Measurements from ENCODE around the gene BCR. TPM values are rescaled to one million over a fixed set of nuclear protein-coding genes. Genes with fewer than 3 reads are reported as not detected.
A peak's percentile ranks its signal among the peaks of the same experiment; 100 is the strongest.
"Not testable (repeated sequence)": the region's sequence is repeated elsewhere in the genome, so short reads cannot be mapped to it uniquely, and the experiment has no call there.

BCR gene
- polyA plus RNA-seq (2011; rRNA removed) = 21.4 and 30.8 TPM in 2 replicates
- polyA minus RNA-seq (2011; rRNA and poly(A)+ RNA removed) = 65.2 and 111 TPM in 2 replicates

- Histone ChIP-seq H3K27me3 (ENCODE audit: control insufficient read depth, insufficient read depth, low read length) (no peaks in the 10 kb centered on the region), H3K4me3 (ENCODE audit: low read depth, low read length) (peak within 1 kb of the TSS; percentile 83), H3K27ac (ENCODE audit: low read depth, low read length) (no peak within 1 kb of the TSS), H3K9me3 (ENCODE audit: control insufficient read depth, insufficient read depth, low read length) (peaks cover 29% of the 10 kb centered on the region)
- no peak for DNase-seq (ENCODE audit: low read depth, low spot score)
- TF ChIP-seq CTCF (IDR thresholded peaks at IDR 0.05; ENCODE audit: low read depth, low read length) = peak; percentile 10; the same call in 1 of the 2 replicates
- POLR2A ChIA-PET = interaction anchor here (1.0 to 2.7 kb wide), 2 partner anchors 36 to 101 kb away, joined by 3 to 7 read pairs; partner anchors contain the start of gene RAB36
- CTCF ChIA-PET = interaction anchor here (4.1 to 11.3 kb wide), 3 partner anchors 98 to 110 kb away, joined by 23 to 178 read pairs (median 76); no protein-coding TSS in a partner anchor
Observed at GRCh38 chr22:23180301-23180892, at the start of gene BCR. Gene BCR, plus strand, starts transcription at chr22:23180509. Its CDS starts 452 bp downstream, at chr22:23180961.

GRCh38 chr22:23130697-23131096 lies 49.6 kb upstream of the BCR start:
- CTCF ChIA-PET = interaction anchor here (1.8 to 15.1 kb wide), 2 partner anchors 173 to 255 kb away, joined by 5 to 304 read pairs; no protein-coding TSS in a partner anchor
- POLR2A ChIA-PET = no interaction called here
- peaks cover 5% of the 10 kb centered on the region for H3K27me3 ChIP-seq (ENCODE audit: control insufficient read depth, insufficient read depth, low read length)
- H3K27ac ChIP-seq (ENCODE audit: low read depth, low read length) = no peak overlapping the region
- no peaks in the 10 kb centered on the region for H3K9me3 ChIP-seq (ENCODE audit: control insufficient read depth, insufficient read depth, low read length)
- no peak overlapping the region for H3K4me3 ChIP-seq (ENCODE audit: low read depth, low read length)
- DNase-seq (ENCODE audit: low read depth, low spot score) = no peak
- TF ChIP-seq CTCF (IDR thresholded peaks at IDR 0.05; ENCODE audit: low read depth, low read length) = no peak

GRCh38 chr22:23131931-23132330 lies 48.4 kb upstream of the BCR start:
- no peak for TF ChIP-seq CTCF (IDR thresholded peaks at IDR 0.05; ENCODE audit: low read depth, low read length)
- H3K27me3 ChIP-seq (ENCODE audit: control insufficient read depth, insufficient read depth, low read length) = peaks cover 4% of the 10 kb centered on the region
- H3K27ac ChIP-seq (ENCODE audit: low read depth, low read length) = no peak overlapping the region
- H3K9me3 ChIP-seq (ENCODE audit: control insufficient read depth, insufficient read depth, low read length) = no peaks in the 10 kb centered on the region
- DNase-seq (ENCODE audit: low read depth, low spot score) = no peak
- no peak overlapping the region for H3K4me3 ChIP-seq (ENCODE audit: low read depth, low read length)
- CTCF ChIA-PET = interaction anchor here (1.2 to 15.1 kb wide), 4 partner anchors 9 to 423 kb away, joined by 3 to 304 read pairs (median 4); no protein-coding TSS in a partner anchor
- POLR2A ChIA-PET = no interaction called here

- no peak overlapping the region for H3K27ac ChIP-seq (ENCODE audit: low read depth, low read length)
- ChIA-PET POLR2A (no interaction called here), CTCF (interaction anchor here (1.2 to 15.1 kb wide), 4 partner anchors 8 to 423 kb away, joined by 3 to 304 read pairs (median 4); no protein-coding TSS in a partner anchor)
- no peak for DNase-seq (ENCODE audit: low read depth, low spot score)
- H3K27me3 ChIP-seq (ENCODE audit: control insufficient read depth, insufficient read depth, low read length) = no peaks in the 10 kb centered on the region
- no peaks in the 10 kb centered on the region for H3K9me3 ChIP-seq (ENCODE audit: control insufficient read depth, insufficient read depth, low read length)
- TF ChIP-seq CTCF (IDR thresholded peaks at IDR 0.05; ENCODE audit: low read depth, low read length) = no peak
- no peak overlapping the region for H3K4me3 ChIP-seq (ENCODE audit: low read depth, low read length)
Observed at GRCh38 chr22:23132376-23133091, 47.8 kb upstream of the BCR start.

GRCh38 chr22:23133922-23134321 lies 46.4 kb upstream of the BCR start:
- H3K4me3 ChIP-seq (ENCODE audit: low read depth, low read length) = no peak overlapping the region
- no peak overlapping the region for H3K27ac ChIP-seq (ENCODE audit: low read depth, low read length)
- H3K27me3 ChIP-seq (ENCODE audit: control insufficient read depth, insufficient read depth, low read length) = no peaks in the 10 kb centered on the region
- no peak for DNase-seq (ENCODE audit: low read depth, low spot score)
- H3K9me3 ChIP-seq (ENCODE audit: control insufficient read depth, insufficient read depth, low read length) = no peaks in the 10 kb centered on the region
- ChIA-PET CTCF (interaction anchor here (0.5 to 15.1 kb wide), 2 partner anchors 176 to 466 kb away, joined by 3 to 304 read pairs; no protein-coding TSS in a partner anchor), POLR2A (no interaction called here)
- TF ChIP-seq CTCF (IDR thresholded peaks at IDR 0.05; ENCODE audit: low read depth, low read length) = no peak

- CTCF ChIA-PET = interaction anchor here (1.9 kb wide), 1 partner anchor 178 kb away, joined by 16 read pairs; no protein-coding TSS in a partner anchor
- H3K9me3 ChIP-seq (ENCODE audit: control insufficient read depth, insufficient read depth, low read length); H3K4me3 ChIP-seq (ENCODE audit: low read depth, low read length); DNase-seq (ENCODE audit: low read depth, low spot score); POLR2A ChIA-PET; H3K27me3 ChIP-seq (ENCODE audit: control insufficient read depth, insufficient read depth, low read length); H3K27ac ChIP-seq (ENCODE audit: low read depth, low read length): not testable (repeated sequence)
Observed at GRCh38 chr22:23136991-23137390, 43.3 kb upstream of the BCR start.
